ENCODE data around the gene PRKCB.
"Not testable (repeated sequence)": the region's sequence is repeated elsewhere in the genome, so short reads cannot be mapped to it uniquely, and the experiment has no call there.

The PRKCB gene

DNA sequence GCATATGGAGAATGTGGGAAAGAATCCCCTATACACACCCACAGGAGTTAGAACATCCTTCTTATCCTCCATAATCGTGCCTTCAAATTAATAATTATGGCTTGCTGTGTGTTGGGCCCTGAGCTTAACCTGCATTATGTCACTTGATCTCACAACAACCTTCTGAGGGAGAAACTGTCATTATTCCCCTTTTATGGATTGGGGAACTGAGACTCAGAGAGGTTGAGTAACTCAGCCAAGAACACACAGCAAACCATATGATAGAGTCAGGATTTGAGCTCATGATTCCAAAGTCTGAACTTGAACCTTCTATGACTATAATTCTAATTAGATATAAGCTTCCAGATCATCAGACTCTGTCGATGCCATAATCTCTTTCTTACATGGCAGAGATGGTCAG, 306.1 kb downstream of the PRKCB start:
- no peak for DNase-seq

DNA sequence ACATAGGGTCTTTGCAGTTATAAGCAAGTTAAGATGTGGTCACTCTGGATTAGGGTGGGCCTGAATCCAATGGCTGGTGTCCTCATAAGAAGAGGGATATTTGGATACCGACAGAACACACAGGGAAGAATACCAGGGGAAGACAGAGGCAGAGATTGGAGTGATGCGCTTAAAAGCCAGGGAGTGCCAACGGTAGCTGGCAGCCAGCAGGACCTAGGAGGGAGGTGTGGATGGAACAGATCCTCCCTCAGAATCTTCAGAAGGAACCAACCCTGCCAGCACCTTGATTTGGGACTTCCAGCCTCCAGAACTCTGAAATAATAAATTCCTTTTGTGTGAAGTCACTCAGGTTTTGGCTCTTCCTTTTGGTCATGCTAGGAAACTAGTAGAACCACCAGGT, 310.1 kb downstream of the PRKCB start:
- no peak for DNase-seq

DNA sequence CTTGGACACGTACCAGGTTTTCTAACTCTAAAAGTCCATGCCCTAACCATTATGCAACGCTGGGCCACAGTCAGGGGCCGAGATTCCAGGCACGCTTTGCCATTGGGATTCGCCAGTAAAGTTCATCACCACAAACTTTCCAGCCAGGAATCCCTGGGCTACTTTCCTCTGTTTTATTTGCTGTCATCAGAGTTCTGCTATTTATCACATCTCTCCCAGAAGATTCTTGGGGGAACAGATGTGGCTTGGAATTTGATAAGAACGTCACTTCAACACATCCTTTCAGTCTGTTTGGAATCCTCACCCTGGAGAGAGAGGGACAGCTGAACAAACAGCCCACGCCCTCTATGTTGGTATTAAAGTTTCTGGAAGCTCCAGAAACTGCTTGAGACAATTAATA, 310.7 kb downstream of the PRKCB start:
- DNase-seq = no peak

DNA sequence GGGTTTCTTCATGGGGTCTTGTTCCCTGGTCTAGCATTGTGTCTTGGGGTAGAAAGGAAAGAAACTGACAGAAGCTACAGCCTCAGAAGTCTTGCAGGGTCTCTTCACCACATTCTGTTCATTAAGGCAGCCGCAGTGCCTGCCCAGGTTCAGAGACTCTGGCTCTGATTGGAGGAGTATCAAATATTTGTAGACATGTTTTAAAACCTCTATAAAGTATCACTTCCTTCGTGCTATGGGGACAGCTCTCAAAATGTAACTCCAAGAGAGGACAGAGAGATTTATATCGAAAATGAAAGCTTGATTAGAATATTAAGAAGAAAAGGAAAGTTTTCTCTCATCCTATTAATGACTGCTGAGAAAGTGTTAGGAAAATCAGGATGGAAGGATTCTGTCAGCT, 313.3 kb downstream of the PRKCB start:
- no peak for DNase-seq

DNA sequence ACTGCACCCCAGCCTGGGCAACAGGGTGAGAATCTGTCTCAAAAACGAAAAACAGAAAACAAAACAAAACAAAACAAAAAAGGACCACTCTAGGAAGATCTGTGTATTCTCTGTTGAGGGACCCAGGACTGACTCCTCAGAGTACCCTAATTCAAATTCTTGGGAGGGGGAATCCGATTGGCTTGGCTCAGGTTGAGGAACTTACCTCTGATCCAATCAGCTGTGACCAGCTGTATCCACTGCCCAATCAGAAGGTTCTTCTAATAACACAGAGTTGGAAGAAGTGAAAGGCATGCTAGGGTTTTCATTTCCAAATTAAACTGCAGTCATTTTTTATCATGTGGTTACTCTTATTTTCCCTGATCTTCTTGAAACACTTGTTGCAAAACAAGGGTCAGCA, 314.5 kb downstream of the PRKCB start:
- DNase-seq = no peak

DNA sequence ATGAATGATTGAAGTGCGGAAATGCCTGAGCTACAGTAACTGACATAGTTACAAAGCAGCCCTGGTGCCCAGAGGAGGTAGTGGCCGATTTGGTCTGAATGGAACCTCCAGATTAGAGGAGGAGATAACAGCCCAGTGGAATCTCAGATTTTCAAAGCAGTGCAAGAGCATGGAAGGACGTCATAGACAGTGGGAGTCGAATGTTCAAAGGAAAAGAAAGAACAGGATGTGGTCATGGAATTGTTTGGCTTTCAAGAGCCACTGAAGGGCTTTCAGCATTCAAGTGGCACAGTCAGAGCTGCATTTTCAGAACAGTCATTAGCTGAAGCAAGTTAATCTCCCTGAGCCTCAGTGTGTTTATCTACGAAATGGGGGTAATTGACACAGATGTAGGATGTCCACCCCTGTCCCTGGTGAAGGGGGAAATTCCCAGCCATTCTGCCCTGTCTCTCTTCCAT, 315.7 kb downstream of the PRKCB start:
- DNase-seq = peak; percentile 45

DNA sequence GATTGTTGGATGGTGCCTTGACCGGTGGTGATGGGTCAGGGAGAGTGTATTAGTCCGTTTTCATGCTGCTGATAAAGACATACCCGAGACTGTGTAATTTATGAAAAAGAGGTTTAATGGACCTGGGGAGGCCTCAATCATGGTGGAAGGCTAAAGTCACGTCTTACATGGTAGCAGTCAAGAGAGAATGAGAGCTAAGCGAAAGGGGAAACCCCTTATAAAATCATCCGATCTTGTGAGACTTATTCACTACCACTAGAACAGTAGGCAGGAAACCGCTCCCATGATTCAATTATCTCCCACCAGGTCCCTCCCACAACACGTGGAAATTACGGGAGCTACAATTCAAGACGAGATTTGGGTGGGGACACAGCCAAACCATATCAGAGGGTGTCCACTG, 316.3 kb downstream of the PRKCB start:
- DNase-seq = not testable (repeated sequence)

DNA sequence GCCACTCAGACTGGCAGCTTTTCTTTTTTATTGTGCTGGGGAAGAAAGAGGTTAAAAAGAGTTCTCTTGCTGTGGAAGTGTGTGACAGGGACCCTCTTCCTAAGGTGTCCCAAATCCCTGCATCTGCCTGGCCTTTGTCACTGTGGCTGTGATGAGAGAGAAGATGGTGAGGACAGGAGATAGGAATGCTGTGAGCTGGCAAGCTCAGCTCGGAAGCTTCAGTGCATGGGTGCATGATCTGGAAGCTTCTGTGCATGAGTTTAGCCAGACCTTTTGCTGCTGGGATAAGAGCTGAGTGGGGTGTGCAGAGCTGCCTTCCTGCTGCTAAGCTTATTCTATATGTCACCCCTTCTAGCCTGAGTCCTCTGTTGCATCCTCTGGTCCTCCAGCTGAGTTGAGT, 317.0 kb downstream of the PRKCB start:
- no peak for DNase-seq

DNA sequence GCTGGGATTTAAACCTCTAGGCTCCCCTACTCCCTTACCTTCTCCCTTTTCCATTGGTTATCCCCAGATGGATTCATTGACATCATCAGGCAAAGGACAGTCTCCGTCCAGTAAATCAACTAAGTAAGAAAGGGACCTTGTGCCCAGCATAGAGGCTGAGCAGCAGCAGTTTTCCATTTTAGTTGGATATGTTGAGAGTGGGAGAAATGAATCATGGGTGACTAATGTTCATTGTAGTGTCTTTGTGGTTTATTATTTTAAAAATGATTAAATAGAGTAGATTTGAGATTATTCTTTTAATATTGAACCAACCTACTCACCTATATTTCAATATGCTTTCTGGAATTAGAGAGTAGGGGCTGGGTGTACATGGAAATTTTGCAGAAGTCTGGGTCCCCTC, 321.0 kb downstream of the PRKCB start:
- DNase-seq = no peak

DNA sequence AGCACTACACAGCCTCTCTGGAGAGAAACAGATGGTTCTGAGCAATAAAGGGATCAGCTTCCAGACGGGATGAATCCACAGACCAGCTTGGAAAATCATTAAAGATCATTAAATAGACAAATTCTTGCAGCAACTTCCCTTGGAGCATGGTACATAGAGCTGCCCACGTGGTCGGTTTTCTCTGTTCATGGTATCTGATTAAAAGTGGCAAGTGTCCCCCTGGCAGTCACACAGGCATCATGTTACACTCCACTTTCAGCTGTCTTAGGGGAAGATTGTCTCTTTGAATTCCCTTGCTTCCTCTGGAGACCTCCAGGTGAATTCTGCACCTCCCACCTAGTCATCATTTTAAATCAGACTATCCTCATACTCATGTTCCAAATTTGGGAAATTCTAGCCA, 328.2 kb downstream of the PRKCB start:
- DNase-seq = no peak

DNA sequence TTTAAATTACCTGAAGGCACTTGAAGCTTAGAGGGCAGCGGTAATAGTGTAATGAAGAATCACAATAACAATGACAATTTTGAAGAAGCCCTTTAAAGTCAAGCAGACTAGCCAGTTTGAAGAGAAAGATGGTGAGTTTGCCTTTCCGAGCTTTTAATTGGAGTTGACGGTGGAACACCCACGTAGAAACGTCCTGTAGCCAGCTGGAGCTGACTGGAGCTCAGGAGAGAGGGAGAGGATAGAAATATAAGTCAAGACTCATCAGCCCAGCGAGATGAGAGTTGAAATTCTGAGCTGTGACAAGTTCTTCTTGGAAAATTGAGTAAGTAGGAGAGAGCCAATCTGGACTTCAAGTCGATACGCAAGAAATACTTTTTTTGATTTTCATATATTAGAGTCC, 328.6 kb downstream of the PRKCB start:
- no peak for DNase-seq

DNA sequence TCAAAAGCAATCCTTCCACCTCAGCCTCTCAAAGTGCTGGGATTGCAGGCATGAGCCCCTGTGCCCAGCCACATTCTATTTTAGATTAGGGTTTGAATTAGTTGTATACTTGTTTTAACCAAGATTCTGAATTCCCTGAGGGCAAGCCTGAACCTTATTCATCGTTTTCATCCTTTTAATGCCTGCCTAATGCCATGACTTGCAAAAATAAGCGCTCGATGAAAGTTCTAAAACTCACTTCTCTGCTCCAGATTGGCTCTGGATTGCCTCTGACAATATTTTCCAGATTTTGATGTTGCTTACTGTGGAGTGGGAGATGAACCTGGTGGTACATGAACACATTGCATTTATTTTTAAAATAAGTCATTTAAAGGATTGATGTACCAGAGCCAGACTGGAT, 329.5 kb downstream of the PRKCB start:
- no peak for DNase-seq

DNA sequence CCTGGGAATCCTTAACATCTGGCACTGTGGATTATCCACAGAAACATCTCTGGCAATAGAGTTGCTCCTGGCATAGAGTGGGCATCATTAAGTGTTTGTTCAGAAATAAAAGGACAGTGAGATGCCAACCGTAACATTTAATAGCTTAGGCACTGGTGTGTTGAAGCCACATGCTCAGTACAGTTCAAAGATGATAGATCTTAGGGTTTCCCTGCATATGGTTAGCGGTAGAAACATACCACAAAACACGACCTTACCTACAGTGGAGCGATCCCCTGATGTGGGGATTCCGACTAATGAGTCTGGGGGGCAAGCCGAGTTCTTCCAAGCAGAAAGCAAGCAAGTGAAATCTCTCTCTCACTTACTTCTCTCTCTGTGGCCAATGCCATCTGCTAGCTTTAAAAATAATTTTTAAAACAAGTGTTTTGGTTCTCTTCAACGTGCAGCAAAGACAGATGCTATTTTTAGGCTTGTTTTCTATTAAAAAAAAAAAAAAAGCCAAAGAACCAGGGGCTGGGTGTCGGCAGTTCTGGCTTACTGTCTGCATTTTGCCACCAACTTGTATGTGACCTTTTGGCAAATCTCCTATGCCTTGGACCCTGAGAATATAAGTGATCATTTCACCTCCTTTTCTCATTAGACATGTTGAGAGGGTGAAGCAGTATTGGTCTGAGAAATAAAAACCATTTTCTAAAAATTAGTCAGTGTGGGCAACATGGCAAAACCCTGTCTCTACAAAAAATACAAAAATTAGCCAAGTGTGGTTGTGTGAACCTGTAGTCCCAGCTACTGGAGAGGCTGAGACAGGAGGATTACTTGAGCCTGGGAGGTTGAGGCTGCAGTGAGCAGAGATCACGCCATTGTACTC, 331.1 kb downstream of the PRKCB start:
- DNase-seq = no peak

DNA sequence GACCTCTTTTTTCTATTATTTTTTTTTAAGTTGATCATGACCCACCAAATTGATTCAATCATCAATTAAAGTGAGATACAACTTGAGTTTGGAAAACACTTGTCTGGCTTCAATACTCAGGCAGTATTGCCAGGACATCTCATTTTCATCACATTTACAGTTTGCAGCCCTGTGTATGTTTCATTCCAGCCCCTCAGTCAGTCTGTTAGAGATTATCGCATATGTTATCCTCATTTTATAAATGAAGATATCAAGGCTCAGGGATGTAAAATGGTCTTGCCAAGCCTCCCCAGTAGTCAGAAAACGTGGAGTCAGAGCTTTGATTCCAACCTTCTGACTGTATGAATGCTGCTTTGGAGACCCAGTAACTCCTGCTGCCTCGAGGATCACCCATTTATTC, 333.1 kb downstream of the PRKCB start:
- DNase-seq = no peak

DNA sequence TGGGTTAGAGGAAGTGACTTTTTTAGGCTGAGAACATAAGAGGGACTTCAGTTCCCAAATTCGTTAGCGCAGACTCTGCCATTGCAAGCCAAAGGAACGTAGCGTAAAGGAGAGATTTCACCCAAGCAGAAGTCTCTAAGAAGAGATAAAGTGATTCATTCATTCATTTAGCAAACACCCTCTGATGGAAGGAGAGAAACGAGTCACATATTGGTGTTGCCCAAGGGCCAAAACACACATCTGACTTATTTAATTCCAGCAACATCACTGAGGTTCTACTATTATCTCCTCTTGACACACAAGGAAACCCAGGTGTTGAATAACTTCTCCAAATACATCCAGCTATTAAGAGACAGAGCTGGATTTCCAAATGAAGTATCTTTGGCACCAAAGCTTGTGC, 334.6 kb downstream of the PRKCB start:
- DNase-seq = no peak

DNA sequence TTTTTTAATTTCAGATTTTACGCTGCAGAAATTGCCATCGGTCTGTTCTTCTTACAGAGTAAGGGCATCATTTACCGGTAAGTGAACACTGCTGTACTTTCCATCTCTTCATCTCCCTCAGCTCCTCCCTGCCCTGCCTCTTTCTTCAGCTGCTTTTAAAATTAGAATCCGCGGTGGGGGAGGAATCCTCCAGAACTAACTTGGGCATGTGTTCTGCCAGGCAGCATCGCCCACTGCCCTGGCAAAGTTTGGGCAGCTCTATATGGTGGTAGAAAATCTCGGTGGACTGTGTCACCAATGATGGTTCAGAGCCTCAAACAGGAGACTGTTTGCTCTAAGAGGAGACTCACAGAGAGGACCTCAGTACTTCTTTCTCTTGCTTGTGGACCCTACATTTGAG, 338.7 kb downstream of the PRKCB start:
- no peak for DNase-seq

DNA sequence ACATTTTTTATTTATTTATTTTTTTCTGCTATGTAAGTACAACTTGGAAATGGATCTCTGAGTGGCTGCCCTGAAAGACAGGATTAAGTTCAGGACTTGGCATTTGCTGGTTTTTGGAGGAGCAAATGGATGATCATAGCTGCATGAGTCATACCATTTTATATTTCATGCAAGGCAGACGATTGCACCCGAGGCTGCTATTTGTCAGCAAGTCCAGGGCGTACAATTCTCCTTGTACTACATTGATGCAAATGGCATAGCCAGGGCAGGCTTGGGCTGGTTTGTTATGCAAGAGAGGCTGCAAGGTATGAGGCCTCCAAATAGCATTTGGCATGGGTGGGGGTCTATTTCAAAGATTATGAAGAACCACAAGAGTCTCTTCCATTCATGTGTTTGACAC, 339.2 kb downstream of the PRKCB start:
- DNase-seq = no peak

DNA sequence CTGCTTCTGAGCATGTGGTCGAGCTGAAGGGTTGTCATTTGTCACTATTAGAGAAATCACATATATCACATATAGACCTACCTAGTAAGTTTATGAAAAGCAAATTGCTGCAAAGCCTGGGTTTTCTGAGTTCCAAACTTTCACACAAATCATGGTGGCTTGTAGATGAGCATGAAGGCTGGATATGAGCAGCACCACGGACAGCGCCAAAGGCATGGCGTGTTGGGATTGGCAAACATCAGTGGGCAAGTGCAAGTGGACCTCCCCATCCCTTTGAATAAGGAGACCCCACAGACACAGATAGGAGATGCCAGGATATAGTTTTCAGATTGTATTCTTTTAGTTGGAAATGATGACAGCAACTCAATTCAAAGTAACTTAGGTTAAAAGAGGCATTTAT, 342.7 kb downstream of the PRKCB start:
- no peak for DNase-seq

DNA sequence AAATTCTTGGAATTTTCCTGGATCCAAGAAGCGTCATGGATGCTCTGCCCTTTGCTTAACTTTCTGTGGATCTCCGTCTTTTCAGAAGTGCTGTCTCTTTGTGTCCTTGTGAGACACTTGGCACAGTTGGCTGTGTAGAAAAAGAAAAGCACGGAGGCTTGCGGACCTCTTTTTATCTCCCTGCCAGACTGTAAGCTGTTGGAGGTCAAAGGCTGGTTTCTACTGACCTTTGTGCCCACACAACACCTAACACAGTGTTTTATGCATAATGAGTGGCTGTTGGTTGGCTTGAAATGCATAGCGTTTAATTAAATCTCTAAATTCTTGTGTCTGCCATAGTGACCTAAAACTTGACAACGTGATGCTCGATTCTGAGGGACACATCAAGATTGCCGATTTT, 344.7 kb downstream of the PRKCB start:
- DNase-seq = no peak

DNA sequence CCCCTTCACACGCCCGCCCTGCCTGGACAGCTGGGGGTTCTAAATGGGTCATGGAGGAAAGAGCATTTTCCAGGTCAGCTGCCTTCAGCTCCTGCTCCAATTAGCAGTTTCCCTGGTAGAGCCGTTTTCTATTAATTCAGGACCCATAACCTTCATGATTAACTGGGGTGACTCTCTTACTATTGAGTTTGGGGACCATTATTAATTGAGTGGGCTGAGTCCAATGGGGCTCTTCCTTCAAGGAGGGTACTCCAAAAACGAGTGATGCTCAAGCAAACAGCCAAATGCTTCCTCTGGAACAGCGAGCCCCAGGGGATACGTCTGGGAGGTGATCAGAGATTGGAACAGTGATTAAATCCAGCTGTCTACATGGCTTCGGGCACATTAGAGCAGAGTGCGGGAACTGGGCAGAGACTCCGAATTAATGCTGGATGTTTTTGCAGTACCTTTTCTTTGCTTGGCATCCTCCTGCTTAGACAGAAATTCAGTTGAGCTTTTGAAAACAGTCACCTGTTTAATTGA, 352.3 kb downstream of the PRKCB start:
- DNase-seq = no peak

DNA sequence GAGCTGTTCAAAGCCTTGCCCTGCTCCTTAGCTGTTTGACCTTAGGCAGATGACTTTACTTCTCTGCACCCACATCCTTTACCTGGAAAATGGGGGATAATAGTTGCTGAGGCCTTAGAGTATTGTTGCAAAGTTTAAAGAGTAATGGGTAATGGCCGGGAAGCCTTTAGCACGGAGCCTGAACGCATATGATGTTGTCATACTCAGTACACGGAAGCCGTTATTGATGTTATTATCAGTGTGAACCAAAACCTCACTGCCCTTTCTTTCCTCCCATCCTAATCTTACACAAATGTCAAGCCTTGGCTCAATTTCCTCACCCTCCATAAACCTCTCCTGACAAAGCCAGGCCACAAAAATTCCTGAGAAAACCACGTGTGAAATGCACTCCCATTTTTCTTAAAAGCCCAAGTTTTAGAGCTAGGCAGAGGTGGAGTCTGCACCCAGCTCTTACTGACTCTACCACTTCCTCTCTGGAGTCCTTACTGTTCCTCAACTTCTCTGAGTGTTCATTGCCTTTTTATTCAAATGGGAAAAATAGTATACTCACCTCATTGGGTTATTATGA, 353.1 kb downstream of the PRKCB start:
- DNase-seq = no peak

DNA sequence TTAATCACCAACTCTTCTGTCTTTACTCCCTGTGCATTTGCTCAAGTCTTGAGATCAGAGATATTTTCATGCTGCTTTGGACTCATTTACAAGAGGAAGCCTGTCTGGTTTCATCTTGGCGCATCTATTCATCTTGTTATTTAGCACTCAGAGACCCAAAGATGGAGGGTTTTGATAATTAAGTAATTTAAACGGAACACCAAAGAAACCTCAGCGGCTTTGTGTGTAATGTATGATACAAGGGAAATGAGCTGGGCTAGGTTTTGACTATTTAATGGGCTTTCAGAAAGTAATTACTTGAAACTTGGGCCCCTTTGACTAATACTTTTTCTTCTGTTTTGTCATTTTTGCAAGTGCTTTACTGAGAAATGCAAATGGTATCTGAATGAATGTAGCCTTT, 354.2 kb downstream of the PRKCB start:
- no peak for DNase-seq

DNA sequence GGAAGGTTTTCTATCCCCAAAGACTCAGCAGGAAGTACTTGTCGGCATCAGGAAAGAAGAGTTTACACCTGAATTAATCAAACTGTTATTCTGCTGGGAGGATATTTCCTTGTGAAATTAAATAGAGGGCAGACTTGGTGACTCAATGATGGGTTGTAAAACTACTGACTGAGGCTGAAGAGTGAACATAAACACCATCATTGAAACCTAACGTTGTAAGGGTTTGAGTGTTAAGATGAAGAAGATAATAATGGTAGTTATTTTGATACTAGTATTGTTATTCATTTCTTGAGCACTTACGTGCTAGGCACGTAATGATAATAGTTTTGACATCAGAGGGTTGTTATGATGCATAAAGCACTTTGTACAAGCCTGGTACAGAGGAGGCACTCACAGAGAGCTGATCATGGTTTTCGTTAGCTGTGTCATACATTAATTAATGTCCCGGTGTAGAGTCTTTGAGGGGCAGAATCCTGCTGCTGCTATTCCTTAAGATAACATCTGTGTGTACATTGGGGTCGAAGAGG, 356.2 kb downstream of the PRKCB start:
- DNase-seq = no peak

DNA sequence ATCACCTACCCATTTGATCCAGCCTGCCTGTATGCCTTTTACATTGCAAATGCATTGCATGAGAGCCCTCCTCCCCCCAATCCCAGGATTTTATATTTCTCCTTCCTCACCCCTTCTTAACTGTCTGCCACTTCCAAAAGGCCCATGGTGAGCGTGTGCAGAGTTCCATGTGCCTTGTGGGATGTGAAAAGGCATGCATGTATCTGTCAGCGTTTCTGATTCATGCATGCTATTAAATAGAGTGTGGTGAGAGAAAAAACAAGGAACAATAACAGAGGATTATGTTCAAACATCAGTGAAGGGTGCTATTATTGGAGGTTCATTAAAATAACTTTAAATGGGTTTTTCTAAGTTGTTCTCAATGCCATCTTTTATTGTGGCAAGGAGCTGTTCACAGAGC, 359.4 kb downstream of the PRKCB start:
- no peak for DNase-seq

All from NCI-H187 treated with DMSO at 0.1 percent for 48 hours (cell line).